HG03045 (cell line): ENCODE measurements around the gene UVSSA.
"Not testable (repeated sequence)": the region's sequence is repeated elsewhere in the genome, so short reads cannot be mapped to it uniquely, and the experiment has no call there.

Experiments
- ATAC-seq: cut with Tn5 transposase; IDR thresholded peaks from one replicate; pipeline ENCODE4 v1.9.1; 2021; ENCODE audit warnings: mild to moderate bottlenecking, moderate library complexity; ENCODE audit not compliant: unreplicated experiment

UVSSA gene

DNA sequence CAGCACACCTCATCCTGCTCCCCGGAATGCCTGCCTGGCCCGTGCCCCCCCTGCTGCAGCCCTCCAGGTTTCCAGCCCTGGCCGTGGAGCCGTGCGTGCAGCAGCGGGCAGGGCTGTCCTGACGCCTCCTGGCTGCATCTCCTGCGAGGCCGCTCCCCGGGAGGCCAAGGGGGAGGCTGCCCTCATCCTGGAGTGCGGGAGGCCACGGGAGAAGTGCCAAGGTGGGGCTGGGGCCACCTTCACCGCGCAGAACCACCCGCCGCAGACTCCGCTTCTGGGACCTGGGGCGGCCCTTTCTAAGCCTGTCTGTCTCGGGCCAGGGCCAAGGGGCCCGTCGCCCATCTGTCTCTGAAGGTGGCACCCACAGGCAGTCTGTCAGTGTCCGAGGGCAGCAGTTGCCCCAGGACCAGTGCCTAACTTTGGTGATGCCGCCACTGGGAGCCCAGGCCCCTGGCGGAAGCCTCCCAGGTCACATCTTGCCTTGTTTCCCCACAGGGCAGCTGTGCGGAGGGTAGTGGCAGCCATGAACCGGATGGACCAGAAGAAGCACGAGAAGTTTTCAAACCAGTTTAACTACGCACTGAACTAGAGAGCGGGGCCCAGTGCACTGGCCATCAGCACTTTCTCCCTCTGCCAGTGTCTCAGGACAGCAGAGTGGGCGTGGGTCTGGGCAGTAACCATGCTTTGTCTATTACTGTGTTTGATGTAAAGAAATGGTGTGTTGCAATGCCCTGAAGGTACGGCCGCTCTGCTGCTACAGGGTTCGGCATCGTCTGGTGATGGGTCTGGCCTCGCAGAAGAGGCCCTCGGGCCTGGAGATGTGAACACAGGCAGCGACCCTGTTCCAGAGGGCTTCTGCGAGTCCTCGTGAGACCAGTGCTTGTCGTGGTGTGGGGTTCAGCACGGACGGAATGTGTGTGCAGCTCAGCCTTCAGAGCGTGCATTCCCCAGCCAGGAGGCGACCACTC, 38.6 kb downstream of the UVSSA start:
- ATAC-seq, result no peak

DNA sequence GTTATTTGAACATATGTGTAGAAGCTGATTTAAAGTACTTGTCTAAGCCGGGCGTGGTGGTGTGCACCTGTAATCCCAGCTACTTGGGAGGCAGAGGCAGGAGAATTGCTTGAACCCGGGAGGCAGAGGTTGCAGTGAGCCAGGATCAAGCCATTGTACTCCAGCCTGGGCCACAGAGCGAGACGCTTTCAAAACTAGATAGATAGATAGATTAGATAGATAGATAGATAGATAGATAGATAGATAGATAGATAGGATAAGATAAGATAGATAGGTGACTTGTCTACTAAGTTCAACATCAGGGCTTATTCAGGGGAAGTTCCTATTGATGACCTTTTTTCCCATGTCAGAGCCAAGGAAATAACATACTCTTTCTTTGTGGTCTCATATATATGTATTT, 46.4 kb downstream of the UVSSA start:
- ATAC-seq, result not testable (repeated sequence)

DNA sequence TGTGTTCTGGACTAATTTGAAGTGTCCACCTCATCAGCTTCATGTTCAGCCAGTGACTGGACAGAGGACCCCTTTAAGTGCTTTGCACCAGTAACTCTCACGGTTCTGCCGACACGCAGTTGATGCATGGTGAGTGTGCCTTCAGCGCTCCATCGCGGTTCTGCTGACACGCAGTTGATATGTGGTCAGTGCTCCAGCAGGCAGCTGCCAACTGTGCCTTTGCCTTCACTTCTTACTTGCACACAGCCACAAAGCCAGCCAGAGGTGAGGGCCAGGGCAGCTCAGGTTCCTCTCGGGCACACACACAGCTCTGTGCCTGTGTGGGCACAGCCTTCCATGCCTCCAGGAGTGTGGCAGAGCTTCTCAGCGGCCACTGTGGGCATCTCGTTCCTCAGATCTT, 46.9 kb downstream of the UVSSA start:
- ATAC-seq, result no peak

DNA sequence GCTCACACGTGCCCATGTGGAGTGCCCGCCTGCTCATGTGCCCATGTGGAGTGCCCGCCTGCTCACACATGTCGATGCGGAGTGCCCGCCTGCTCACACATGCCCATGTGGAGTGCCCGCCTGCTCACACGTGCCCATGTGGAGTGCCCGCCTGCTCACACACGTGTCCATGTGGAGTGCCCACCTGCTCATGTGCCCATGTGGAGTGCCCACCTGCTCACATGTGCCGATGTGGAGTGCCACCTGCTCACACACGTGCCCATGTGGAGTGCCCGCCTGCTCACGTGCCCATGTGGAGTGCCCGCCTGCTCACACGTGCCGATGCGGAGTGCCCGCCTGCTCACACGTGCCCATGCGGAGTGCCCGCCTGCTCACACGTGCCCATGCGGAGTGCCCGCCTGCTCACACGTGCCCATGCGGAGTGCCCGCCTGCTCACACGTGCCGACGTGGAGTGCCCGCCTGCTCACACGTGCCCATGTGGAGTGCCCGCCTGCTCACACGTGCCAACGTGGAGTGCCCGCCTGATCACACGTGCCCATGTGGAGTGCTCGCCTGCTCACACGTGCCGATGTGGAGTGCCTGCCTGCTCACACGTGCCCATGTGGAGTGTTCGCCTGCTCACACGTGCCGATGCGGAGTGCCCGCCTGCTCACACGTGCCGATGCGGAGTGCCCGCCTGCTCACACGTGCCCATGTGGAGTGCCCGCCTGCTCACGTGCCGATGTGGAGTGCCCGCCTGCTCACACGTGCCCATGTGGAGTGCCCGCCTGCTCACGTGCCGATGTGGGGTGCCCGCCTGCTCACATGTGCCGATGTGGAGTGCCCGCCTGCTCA, 47.8 kb downstream of the UVSSA start:
- not testable (repeated sequence) for ATAC-seq

DNA sequence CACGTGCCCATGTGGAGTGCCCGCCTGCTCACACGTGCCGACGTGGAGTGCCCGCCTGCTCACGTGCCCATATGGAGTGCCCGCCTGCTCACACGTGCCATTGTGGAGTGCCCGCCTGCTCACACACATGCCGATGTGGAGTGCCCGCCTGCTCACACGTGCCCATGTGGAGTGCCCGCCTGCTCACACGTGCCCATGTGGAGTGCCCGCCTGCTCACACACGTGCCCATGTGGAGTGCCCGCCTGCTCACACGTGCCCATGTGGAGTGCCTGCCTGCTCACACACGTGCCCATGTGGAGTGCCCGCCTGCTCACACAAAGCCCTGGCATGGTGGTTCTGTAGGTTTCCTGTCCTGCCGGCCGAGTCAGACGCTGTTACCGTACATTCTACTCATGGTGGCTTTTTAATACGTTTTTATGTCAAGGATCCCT, 48.4 kb downstream of the UVSSA start:
- ATAC-seq, result not testable (repeated sequence)

DNA sequence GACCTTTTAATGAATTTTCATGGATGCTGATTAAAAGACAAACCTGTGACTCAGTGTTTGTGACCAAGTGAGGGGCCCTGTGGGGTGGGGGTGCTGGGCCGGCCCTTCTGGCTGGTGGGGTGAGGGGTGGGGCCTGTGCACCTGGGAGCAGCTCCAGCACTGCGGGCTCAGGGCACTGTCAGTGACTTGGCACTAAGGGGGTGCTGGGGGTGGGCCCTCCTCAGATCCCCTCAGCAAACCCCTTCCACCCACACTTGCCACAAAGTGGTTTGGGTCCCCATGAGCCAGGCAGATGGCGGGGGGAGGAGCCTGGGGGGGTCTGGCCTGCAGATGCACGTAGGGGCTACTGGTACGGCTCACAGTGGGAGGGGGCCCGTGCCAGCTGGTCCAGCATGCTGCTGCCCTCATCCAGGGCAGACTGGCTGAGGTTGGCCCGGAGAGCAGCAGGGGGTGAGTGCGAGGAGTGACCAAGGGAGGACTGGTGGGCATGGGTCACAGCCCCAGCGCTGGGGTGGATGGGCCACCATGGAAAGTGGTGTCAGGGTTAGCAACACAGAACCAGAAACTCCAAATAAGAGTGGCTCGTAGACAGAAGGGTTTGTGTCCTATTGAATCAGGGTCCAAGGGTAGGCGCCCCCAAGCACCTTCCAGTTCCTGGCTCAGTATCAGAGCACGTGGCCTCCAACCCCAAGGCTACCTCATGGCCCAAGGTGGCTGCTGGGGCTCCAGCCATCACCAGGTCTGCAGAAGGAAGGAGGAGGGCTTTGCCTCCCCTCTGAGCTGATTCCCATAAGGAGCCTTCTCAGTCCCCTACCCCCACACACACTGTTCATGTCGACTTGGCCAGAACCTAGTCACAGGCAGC, 49.2 kb downstream of the UVSSA start:
- ATAC-seq, result no peak

DNA sequence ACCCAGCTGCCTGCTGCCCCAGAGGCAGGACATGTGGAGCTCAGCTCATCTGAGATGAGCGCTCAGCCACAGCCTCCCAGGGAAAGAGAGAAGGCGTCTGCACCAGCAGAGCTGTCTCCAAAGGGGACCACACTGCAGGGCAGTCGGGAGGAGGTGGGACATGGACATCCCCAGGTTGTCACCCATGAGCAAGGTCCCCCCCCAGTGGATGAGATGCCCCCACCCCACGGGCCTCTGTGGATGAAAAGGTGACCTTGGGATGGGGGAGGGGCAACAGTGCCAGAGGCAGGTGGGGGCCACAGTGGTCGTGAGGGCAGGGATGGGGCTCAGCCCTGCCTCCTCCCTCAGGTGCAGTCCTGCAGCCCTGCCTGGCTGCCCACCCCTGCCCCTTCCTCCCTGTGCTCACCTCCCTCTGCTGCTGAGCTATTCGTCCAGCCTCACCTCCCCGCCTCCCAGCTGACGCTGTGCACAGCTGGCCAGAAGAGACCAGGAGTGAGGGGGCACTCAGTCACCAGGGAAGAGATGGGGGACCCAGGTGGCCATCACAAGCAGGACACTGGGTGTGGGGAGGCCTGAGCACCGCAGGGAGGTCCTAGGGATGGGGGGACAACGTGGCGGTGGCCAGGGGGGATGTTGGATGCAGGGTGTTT, 49.9 kb downstream of the UVSSA start:
- ATAC-seq, result no peak

DNA sequence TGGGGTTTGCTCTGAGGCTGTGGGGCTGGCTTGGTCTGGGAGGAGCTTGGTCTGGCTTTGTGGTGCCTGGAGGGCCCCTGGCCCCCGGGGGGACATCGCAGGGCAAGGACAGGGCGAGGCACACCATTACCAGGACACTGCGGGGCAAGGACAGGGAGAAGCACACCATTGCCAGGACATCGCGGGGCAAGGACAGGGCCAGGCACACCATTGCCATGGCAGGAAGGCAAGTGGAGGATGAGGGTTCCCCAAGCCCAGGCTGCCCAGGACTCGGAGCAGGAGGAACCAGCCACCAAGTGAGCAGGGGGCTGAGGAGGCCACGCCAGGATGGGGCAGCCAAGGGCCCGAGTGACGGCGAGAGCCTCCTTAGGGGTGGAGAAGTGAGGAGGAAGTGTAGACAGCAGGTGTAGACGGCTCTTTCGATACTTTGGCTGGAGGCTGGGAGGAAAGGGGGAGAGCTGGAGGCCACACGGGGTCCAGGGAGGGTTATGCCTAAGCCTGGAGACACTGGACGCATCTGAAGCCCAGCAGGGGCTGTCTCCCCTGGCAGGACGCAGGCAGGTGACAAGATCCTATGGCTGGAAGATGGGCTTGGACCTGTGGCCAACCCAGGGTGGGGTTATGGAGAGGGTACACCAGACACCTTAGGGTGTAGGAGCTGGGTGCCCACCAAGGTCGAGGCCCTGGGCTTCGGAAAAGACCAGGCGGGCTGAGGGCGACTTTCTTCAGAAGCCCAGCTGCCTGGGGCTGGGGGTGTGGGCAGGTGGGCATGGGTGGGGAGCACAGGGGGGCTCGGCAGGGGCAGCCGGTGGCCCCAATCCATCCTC, 51.9 kb downstream of the UVSSA start:
- no peak for ATAC-seq

DNA sequence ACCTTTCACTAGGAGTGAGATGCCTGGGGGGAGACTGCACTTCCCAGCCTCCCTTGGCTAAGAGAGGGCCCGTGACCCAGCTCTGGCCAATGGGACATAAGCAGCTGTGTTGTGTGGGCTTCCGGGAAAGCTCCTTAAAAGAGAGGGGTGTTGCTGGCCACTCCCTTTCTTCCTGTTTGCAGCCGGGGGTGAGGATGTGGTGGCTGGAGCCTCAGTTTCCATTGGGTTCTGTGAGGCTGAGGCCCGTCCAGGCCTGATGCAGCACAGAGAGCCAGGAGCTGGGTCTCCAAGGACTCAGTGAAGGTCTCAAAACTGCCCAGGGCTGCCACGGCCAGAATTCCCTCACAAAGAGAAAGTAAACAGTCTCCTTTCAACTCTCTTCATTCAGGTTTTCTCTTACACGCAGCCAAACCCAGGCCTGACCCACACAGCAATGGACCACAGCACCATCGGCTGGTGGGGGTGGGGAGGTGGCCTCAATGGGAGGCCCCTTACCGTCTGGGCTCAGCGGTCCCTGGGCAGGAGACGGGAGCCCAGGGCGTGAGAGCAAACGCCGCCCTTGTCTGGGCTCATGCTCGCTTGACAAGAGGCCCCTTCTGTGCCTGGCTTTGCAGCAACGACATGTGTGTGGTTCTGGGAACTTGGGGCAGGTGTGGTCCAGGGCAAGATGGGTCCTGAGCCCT, 52.6 kb downstream of the UVSSA start:
- no peak for ATAC-seq

DNA sequence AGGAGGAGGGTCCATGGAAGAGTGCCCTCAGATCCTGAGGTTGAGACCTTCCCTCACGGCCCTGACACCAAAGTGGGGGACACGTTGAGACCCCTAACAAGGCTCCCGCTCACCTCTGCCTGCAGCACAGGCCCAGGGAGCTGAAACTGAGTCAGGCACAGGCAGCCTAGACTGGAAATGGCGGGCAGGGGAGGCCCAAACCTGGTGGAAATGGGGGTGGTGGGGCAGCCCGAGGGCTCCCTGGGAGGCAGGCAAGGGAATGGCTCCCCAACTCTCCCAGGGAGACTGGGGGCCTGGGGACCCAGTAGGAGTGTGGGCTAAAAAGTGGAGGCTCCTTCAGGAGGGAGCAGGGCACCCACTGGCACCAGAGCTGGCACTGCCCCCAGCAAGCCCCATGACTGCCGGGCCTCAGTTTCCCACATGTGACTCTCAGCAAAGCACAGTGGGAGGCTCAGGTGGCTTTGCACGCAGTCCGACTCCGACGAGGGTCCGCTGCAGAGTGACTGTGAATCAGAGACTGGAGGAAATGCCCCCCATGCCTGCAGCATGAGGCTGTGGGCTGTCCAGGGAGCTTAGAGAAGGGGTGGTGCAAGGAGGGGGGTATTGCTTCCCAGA, 53.3 kb downstream of the UVSSA start:
- ATAC-seq, result no peak

DNA sequence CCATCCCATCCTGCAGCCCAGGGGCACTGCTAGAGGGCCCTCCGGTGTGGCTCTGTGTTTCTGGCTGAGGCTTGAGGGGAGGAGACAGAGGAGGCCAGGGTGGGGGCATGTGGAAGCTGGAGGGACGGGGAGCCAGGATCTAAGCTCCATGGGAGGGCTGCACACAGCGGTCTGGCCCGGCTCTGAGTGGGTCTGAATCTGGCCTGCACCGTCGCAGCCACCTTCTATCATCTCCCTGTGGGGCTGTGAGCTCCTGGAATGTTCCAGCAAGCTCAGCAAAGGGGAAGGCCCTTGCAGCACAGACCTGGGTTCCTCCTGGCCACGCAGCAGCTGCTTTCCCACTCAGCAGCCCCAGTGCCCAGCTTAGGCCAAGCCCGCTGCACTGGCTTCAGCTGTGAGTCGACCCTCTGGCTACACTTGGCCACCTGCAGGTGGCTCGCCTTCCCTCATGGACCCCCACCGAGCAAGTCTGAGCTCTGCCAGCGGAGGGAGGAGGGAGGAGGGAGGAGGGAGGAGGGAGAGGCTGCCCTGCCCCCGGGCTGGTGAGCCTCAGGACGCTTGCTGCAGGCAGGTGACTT, 53.9 kb downstream of the UVSSA start:
- ATAC-seq, result no peak

DNA sequence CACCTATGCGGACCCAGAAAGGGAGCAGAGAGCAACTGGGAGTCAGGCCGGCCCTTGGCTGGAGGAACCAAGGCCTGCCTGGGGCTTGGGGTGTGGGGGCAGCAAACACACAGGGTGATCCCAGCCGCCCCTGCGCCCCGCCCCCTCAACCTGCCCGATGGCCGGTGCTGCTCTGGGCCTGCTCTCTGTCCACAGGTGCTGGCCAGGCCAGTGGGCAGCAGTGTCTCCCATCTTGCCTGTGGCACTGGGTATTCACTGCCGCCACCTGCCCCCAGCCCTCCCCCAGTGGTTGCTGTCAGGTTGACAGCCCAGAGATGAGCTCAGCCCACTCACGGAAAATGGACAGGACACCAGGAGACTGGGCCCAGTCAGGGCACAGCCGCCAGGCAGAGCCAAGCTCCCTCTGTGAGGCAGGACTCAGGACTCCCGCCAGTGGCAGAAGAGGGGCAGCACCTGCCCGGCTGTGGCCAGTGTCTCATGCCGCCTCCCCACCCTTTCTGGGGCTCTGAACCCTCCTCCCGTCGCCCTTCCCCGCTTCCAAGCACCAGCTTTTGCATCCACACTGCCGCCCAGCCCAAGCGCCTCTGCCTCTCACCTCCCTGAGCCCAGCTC, 54.5 kb downstream of the UVSSA start:
- ATAC-seq, result no peak

DNA sequence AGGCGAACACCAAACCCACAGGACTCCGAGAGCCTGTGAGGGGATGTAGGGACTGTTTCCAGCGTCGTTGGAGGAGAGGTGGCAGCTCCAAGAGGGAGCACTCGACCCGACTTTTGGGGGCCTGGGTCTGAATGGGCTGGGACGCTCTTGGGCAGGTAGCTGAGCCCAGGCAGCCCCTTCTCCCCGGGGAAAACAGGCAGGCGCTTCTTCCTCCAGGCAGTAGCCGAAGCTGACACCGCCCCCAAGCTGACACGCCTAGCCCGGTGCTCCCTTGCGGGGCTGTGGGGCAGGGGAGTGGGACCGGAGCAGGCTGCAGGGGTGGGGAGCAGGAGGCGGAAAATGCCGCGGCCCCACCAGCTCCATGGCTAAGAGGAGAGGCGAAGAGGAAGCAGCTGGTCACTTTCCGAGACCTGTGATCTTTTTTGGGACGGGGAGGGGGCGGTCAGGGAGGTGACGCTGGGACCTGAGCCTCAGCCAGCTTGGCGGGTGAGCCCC, 55.1 kb downstream of the UVSSA start:
- no peak for ATAC-seq

DNA sequence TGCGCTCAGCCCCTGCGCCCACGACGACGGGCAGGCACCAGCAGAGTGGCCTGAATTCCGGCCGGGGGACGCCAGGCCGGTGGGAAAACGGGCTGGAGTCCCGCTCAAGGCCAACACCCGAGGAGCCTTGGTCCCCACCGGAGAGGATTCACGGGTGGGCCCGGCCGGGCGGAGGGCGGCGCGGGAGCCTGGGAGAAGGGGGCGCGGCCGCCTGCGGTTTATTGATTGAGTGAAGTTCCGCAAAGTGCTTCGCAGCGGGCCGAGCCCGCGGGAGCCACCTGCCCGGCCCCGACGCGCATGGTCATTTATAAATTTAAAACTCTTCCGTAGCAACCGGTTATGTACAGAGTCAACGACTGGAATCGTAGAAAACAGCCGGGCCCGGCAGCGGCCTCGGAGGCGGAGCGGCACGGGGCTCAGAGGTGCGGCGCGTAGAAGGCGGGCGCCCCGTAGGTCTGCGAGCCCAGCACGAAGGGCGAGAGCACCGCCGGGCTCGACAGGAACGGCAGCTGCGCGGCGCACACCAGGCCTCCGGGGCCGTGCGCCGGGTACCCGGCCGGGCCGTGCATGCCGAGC, 55.6 kb downstream of the UVSSA start:
- ATAC-seq, result no peak

DNA sequence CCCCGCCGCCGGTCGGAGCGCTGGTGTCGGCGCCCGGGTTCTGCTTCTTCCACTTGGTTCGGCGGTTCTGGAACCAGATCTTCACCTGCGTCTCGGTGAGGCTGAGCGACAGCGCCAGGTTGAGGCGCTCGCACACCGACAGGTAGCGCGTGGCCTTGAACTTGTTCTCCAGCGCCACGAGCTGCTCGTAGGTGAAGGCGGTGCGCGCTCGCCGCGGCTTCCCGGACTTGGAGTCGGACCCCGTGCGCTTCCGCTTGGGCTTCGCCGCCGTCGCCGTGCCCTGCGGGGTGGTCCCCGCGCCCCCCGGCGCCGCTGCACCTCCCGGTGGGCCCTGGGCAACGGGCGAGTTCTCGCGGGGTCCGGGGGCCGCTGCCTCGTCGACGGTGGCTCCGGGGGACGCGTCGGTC, 56.2 kb downstream of the UVSSA start:
- no peak for ATAC-seq

DNA sequence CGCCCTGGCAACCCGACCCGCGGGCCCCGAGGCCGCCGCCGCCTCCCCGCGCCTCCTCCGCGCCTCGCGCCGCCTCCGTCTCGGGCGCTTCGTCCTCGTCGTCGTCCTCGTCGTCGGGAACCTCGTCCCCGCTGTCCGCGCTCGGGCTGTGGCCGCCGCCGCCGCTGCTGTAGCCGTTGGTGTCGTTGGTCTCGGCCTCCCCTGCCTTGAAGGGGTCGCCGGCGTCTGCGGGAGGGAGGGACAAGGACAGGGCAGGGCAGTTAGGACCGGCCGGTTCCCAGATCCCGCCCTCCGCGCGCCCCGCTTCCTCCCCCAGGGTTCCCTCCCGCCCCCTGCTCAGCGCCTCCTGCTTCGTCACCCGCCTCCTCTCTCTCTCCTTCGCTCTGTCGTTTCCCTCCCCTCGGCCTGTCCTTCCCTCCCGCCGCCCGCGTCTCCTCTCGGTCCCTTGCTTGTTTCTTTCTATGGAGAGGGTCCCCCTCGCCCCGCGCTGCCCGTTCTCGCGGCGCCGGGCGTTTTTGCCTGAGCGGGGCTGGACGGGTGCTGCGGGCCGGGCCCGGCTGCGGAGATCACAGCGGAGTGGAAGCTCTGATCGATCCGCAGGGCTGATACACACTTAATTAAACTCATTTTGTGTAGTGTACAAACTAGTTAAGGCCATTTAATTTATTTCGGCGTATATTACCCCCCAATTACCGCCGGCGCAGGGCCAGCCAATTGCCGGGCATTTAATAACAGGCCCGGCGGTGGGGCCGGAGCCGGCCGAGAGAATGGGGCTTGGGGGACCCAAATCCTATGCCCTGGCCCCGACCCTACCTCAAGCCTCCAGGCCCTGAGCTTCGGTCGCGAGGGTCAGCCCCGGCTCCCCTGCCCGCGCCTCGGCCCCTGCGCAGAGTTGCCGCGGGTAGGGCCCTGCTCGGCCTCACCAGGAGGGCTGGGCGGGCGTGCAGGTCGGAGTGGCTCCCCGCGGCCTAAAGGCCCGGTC, 56.9 kb downstream of the UVSSA start:
- no peak for ATAC-seq
